ENCODE results near the gene TSPAN1. TPM values are rescaled to one million over a fixed set of nuclear protein-coding genes. Genes with fewer than 3 reads are reported as not detected.

The TSPAN1 gene, protein sequence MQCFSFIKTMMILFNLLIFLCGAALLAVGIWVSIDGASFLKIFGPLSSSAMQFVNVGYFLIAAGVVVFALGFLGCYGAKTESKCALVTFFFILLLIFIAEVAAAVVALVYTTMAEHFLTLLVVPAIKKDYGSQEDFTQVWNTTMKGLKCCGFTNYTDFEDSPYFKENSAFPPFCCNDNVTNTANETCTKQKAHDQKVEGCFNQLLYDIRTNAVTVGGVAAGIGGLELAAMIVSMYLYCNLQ
- 1.3 and 2.0 TPM in 2 replicates for total RNA-seq

DNA sequence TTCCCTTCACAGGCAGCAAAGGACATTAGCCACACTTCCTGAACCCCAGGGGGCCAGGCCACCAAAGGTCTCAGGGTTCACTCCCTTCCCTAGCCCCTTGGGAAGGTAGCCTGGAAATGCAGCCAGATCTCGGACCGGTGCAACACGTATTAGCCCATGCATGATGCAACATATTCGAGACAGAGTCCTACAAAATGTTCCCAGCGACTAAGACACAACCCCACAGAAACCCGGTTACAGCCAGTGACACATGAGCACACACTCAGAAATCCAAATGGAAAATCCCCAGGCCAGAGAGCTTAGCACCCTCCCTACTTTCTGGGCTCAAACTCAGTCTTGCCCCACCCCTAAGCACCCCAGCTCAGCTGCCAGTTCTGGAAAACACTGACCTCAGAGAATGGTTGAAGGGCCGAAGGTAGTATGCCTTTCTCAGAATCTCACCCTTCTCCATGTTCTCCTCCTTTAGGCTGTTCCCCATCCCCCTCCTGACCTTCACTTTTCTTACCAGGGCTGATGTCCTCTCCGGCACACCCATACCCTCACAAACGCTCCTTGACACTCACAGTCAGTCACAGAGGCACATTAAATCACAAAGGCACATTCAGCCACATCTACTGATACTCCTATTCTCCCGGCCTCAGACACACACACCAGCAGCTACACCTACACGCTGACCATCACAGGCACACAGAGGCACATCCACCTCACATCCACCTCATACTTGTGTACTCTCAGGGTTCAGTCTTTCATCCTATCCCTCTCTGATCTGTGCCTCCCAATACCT, at the start of gene TSPAN1:
TSS of gene TSPAN1 (plus strand) at position 640 of the 784 bp plus-strand sequence. CDS start 6,021 bp downstream, outside the sequence.

GRCh38 chr1:46132529-46133180, 42.2 kb upstream of the TSPAN1 start, which contains the start of gene PIK3R3:
PIK3R3 (minus strand) TSS chr1:46132629; CDS start chr1:46131952, 677 bp downstream.

GRCh38 chr1:46176211-46176865, 1.5 kb downstream of the TSPAN1 start, which contains the start of gene P3R3URF:
P3R3URF (minus strand) TSS chr1:46176488; CDS start chr1:46176471, 17 bp downstream.

DNA sequence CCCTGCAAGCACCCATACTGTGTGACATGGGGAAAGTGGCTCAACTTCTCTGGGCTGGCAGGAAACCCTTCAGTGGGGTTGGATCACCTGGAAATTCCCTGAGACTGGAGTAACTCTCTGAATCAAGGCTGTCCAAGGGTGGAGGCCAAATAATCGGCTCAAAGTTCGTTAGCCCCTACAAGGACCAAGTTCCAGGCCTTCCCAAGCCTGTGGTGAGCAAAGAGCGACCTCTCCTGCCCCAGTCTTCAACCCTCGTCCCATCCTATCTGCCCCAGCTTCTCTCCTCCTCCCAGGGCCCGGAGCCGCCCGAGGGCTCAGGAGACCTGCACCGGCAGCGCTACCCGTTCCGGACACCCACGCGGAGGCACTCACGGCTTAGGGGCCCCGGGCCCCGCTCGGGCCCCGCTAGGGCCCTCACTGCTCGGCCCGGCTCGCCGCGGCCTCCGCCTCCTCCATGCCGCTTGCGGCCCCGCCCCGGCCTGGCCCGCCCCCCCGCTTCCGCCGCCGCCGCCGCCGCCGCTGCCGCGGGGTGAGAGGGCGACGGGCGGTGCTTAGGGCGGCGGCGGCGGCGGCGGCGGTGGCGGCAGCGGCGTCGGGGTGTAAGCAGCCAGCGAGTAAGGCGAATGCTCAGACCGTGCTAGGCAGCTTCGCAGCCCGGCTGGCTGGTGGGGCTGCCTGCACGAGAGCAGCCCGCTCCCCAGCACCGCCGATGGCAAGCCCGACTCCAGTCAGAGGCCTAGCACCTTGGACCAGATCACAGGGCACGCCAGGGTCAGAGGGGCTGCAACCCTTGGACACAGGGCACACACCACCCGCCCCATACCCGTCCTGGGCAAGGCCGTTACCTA, 23.3 kb downstream of the TSPAN1 start, which contains the start of gene POMGNT1:
TSS of gene POMGNT1 (minus strand) at position 471 of the 848 bp plus-strand sequence. CDS start 613 bp downstream, outside the sequence.

Other genes starting within 250 kb of the TSPAN1 start
- 5.8 and 12.8 TPM in 2 replicates for gene PIK3R3, start 42.5 kb upstream of the TSPAN1 start, total RNA-seq
- gene P3R3URF, start 1.4 kb downstream of the TSPAN1 start, total RNA-seq: not detected in 2 replicates
- 42.9 and 51.5 TPM in 2 replicates for gene POMGNT1, start 23.3 kb downstream of the TSPAN1 start, total RNA-seq
- 1.9 and 6.5 TPM in 2 replicates for gene LURAP1, start 28.2 kb downstream of the TSPAN1 start, total RNA-seq
- gene RAD54L, start 72.7 kb downstream of the TSPAN1 start, total RNA-seq: 4.2 and 8.4 TPM in 2 replicates
- 55.2 and 72.2 TPM in 2 replicates for gene LRRC41, start 128.5 kb downstream of the TSPAN1 start, total RNA-seq
- gene UQCRH, start 128.6 kb downstream of the TSPAN1 start, total RNA-seq: 461 and 747 TPM in 2 replicates
- gene NSUN4, start 165.7 kb downstream of the TSPAN1 start, total RNA-seq: 14.3 and 26.6 TPM in 2 replicates
- 0.32 and 2.1 TPM in 2 replicates for gene FAAH, start 219.2 kb downstream of the TSPAN1 start, total RNA-seq